ENCODE measurements around the gene TULP4.
"Not testable (repeated sequence)": the region's sequence is repeated elsewhere in the genome, so short reads cannot be mapped to it uniquely, and the experiment has no call there.

Gene TULP4

DNA sequence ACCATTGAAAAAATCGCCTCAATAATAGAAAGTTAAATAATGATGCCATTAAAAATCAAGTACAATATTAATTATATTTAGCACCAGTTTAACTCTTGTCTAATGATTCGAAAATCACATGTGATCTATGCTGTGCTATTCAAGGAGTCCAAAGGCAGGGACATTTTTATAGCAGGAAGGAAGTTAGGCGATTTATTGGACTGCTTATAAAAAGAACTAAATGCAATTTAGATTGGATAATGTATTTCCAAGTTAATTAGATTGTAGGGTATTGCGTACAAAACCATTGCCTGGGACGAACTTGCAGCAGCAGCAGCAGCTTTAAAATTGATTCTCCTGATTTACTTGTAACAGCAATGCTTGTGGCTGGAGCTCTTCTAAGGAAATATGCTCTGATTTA is 160.2 kb downstream of the TULP4 start:
- DNase-seq (ENCODE audit: insufficient read length, low spot score) = no peak
- no peak for TF ChIP-seq CTCF (IDR thresholded peaks at IDR 0.05; ENCODE audit: insufficient read depth, missing control alignments)

DNA sequence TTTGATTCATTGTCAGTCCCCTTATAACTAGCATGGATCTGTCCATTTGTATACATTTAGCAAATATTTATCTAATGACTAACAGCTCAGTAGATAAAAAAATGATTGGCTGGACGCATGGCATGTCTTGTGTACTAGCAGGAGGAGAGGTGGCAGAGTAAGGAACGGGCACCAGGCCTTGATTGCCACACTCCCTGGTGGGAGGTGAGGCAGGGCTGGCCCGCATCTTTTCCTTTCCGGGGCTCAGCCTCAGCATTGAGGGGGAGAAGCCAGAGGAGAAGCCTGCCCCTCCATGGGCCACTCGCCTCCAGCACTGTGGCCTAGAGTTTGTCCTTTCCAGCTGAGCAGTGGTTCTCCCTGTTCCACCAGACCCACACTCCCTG is 162.7 kb downstream of the TULP4 start:
- DNase-seq (ENCODE audit: insufficient read length, low spot score) = no peak
- no peak for FAIRE-seq

More for the DNA sequence above, 160.2 kb downstream of the TULP4 start:
- no peak for FAIRE-seq

DNA sequence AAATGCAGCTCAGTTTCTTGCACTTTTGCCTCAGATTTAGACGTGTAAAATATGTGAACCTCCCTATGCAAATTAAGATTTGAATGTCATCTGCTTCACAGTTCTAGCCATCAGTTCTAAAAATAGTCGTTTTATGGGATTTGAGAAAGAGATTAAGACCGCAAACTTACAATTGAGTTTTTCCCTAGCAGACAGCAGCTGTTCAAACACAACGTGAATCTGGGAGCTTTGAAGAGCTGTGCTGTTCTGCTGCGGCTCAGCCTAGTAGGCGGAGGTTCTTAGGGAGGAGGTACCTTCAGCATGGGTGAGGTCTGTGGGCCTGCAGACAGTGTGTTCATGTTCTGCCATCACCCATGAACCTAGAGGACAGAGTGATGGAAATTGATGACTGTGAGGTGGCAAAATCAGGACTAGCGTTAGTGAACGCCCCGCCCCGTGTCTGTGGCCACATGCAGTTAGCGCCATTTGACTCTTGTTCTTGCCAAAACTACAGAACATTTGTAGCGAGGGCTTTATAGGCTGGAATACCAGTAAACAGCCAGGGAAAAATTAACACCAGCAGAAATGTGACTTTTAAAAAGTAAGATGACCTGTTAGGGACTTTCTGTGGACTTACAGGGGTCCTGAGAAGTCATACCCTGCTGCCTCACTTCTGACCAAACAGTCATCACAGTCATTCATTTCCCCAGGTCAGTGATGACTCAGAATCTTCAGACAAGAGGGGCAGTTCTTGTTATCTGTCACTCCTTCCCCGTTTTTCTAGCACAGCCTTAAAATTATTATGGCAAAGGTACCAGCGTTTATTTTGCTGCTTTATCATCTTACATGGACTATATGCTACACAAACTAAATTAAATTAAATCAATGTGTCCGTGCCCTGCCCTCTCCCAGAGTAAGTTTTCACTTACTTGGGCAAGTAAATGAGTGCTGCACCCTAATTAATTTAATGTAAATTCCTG is 163.4 kb downstream of the TULP4 start:
- FAIRE-seq (peak; percentile 60), DNase-seq (ENCODE audit: insufficient read length, low spot score) (peak; percentile 65)
- TF ChIP-seq CTCF (IDR thresholded peaks at IDR 0.05; ENCODE audit: insufficient read depth, missing control alignments) = no peak

More for the DNA sequence above, 162.7 kb downstream of the TULP4 start:
- TF ChIP-seq CTCF (IDR thresholded peaks at IDR 0.05; ENCODE audit: insufficient read depth, missing control alignments) = no peak

- FAIRE-seq (no peak), DNase-seq (ENCODE audit: insufficient read length, low spot score) (no peak)
- TF ChIP-seq CTCF (IDR thresholded peaks at IDR 0.05; ENCODE audit: insufficient read depth, missing control alignments) = no peak
Observed at GRCh38 chr6:158476389-158476788, 164.1 kb downstream of the TULP4 start.

- DNase-seq (ENCODE audit: insufficient read length, low spot score); FAIRE-seq: not testable (repeated sequence)
Observed at GRCh38 chr6:158477722-158478121, 165.5 kb downstream of the TULP4 start.

DNA sequence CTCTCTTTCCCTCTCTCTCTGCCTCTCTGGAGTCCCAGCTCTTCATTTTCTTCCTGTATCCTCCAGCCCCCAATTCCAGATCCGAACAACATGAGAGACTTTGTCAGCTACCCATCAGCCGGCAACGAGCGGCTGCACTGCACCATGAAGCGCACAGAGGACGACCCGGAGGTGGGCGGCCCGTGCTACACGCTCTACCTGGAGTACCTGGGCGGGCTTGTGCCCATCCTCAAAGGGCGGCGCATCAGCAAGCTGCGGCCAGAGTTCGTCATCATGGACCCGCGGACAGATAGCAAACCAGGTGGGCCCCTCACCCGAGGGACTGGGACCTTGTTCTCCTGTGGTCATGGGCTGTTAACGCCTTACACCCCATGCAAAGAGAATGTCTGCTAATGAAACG is 168.7 kb downstream of the TULP4 start:
- DNase-seq (ENCODE audit: insufficient read length, low spot score) (no peak), FAIRE-seq (no peak)
- TF ChIP-seq CTCF (IDR thresholded peaks at IDR 0.05; ENCODE audit: insufficient read depth, missing control alignments) = no peak

DNA sequence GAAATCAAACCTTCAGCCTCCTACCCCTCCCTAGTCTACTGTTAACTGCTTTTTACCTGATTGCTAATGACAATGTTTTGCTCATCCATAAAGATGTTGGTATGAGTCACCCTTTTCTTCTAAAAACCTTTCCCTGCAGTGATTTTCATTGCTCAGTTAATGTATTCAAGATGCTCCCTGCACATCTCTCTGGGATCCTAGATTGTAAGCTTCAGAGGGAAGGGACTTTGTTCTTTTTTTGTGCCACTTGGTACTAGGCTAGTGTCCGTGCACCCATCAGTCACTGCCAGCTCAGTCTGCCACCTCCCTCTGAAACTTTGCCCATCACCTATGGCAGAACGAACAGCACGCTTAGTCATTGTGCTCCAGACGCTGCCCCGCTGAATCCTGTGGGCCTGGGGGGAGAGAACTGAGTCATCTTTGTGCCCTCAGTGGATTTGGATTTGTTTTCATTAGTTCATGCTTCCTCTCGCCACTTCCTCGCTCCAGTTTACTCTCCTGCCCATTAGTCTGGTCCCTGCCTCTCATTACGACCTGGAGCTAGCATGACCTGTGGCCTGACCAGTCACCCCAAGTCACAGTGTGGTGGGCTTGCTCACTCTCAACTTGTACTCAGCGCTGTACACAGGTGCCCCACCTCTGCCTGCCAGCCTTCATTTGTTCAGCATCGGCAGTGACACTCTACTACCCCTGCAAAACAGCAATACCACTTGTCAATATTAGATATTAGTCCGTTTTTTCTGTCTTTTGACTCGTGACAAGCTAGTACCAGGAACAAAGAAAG is 169.6 kb downstream of the TULP4 start:
- FAIRE-seq = no peak

More for the DNA sequence above, 169.6 kb downstream of the TULP4 start:
- TF ChIP-seq CTCF (IDR thresholded peaks at IDR 0.05; ENCODE audit: insufficient read depth, missing control alignments) = no peak
- no peak for DNase-seq (ENCODE audit: insufficient read length, low spot score)
